Panc1 (cell line): ENCODE measurements around the gene ZNF428.

Experiments used
- POLR2AphosphoS5 ChIP-seq: IDR thresholded peaks from 2 replicates; pipeline ENCODE4 v1.6.1; 2012; ENCODE audit warnings: mild to moderate bottlenecking, low read depth, low read length, moderate library complexity
- TF ChIP-seq, protein P1 (sequence below): fragments of 450-650 bp; IDR thresholded peaks from 2 replicates; pipeline ENCODE4 v1.5.1; 2017; ENCODE audit warnings: mild to moderate bottlenecking
- TF ChIP-seq, protein P2 (sequence below), 2 experiments: IDR thresholded peaks; 2 replicates each; pipeline ENCODE4 v1.6.1; 2011 to 2012; ENCODE audit warnings: low read depth in 2 of 2, control low read depth in 1 of 2, low read length in 1 of 2, mild to moderate bottlenecking in 1 of 2, moderate library complexity in 1 of 2; ENCODE audit not compliant: insufficient read depth in 1 of 2

DNA sequence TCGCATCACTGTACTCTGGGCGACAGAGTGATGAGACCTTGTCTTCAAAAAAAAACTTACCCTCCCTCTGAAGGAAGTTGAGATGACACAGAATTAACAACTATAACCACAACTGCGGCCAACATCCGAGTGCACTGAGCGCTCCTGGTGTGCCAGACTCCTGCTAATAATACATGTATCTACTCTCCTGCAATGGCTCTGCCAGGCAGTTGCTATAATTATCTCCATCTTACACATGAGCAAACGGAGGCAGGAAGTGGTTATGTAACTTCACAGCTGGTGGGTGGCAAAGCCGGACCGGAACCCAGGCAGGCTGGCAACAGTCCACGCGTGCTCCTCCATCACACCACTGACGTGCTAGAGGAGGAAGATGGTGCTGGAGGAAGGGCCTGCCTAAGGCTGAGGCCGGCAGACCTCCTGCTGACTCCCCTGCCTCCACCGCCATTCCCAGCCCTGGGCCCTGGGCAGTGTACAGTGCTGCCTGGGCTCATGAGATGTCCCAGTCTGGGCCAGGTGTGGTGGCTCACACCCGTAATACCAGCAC lies 56.7 kb downstream of the ZNF428 start:
- TF ChIP-seq, protein P1, sequence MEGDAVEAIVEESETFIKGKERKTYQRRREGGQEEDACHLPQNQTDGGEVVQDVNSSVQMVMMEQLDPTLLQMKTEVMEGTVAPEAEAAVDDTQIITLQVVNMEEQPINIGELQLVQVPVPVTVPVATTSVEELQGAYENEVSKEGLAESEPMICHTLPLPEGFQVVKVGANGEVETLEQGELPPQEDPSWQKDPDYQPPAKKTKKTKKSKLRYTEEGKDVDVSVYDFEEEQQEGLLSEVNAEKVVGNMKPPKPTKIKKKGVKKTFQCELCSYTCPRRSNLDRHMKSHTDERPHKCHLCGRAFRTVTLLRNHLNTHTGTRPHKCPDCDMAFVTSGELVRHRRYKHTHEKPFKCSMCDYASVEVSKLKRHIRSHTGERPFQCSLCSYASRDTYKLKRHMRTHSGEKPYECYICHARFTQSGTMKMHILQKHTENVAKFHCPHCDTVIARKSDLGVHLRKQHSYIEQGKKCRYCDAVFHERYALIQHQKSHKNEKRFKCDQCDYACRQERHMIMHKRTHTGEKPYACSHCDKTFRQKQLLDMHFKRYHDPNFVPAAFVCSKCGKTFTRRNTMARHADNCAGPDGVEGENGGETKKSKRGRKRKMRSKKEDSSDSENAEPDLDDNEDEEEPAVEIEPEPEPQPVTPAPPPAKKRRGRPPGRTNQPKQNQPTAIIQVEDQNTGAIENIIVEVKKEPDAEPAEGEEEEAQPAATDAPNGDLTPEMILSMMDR, result no peak
- TF ChIP-seq, protein P2, sequence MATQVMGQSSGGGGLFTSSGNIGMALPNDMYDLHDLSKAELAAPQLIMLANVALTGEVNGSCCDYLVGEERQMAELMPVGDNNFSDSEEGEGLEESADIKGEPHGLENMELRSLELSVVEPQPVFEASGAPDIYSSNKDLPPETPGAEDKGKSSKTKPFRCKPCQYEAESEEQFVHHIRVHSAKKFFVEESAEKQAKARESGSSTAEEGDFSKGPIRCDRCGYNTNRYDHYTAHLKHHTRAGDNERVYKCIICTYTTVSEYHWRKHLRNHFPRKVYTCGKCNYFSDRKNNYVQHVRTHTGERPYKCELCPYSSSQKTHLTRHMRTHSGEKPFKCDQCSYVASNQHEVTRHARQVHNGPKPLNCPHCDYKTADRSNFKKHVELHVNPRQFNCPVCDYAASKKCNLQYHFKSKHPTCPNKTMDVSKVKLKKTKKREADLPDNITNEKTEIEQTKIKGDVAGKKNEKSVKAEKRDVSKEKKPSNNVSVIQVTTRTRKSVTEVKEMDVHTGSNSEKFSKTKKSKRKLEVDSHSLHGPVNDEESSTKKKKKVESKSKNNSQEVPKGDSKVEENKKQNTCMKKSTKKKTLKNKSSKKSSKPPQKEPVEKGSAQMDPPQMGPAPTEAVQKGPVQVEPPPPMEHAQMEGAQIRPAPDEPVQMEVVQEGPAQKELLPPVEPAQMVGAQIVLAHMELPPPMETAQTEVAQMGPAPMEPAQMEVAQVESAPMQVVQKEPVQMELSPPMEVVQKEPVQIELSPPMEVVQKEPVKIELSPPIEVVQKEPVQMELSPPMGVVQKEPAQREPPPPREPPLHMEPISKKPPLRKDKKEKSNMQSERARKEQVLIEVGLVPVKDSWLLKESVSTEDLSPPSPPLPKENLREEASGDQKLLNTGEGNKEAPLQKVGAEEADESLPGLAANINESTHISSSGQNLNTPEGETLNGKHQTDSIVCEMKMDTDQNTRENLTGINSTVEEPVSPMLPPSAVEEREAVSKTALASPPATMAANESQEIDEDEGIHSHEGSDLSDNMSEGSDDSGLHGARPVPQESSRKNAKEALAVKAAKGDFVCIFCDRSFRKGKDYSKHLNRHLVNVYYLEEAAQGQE (IDR thresholded peaks at IDR 0.05; ENCODE audit: insufficient read depth in 1 of 2, low read depth in 2 of 2, low read length in 1 of 2), result no peak
- no peak for TF ChIP-seq POLR2AphosphoS5
